AG09309 (cell line): ENCODE data around the gene E4F1.

Experiments
- DNase-seq: peaks from one replicate; pipeline ENCODE4 v3.0.0-alpha.2; 2010; ENCODE audit warnings: low read depth
- H3K4me3 ChIP-seq: 2 replicates; pipeline ENCODE4 v1.5.1; 2011; ENCODE audit warnings: mild to moderate bottlenecking, low read depth, low read length, moderate library complexity; ENCODE audit not compliant: control insufficient read depth
- CTCF ChIP-seq: IDR thresholded peaks from 2 replicates; pipeline ENCODE4 v1.5.1; 2011; ENCODE audit warnings: mild to moderate bottlenecking, low read depth, low read length, inconsistent platforms; ENCODE audit not compliant: insufficient read depth, control insufficient read depth; ENCODE audit errors: missing control alignments

E4F1 gene

GRCh38 chr16:2213817-2214718 lies 9.3 kb upstream of the E4F1 start:
- DNase-seq = no peak
- peak overlapping the region; percentile 56 for H3K4me3 ChIP-seq

GRCh38 chr16:2214719-2214968 lies 8.7 kb upstream of the E4F1 start, which contains the start of gene PGP:
TSS of gene PGP (minus strand) at chr16:2214840. CDS start at chr16:2214777, 63 bp downstream.
- peak within 1 kb of the TSS; percentile 80 for H3K4me3 ChIP-seq
- no peak for DNase-seq
- TF ChIP-seq CTCF = no peak

More at GRCh38 chr16:2213817-2214718, 9.3 kb upstream of the E4F1 start:
- TF ChIP-seq CTCF = no peak

- H3K4me3 ChIP-seq = no peak overlapping the region
- TF ChIP-seq CTCF = no peak
- no peak for DNase-seq
These were observed 7.1 kb upstream of the E4F1 start for GRCh38 chr16:2216330-2216729.

GRCh38 chr16:2223942-2224486 lies 623 bp downstream of the E4F1 start:
- peak; percentile 11 for DNase-seq
- TF ChIP-seq CTCF = peak; percentile 31
- H3K4me3 ChIP-seq = peak overlapping the region; percentile 83

GRCh38 chr16:2226245-2226793 lies 2.9 kb downstream of the E4F1 start:
- DNase-seq = no peak
- no peak for TF ChIP-seq CTCF
- no peak overlapping the region for H3K4me3 ChIP-seq

- TF ChIP-seq CTCF = no peak
- no peak for DNase-seq
- H3K4me3 ChIP-seq = no peak overlapping the region
These were observed 3.5 kb downstream of the E4F1 start for GRCh38 chr16:2226918-2227317.
